Activated CD4-positive, alpha-beta T cell treated with anti-CD3 and anti-CD28 coated beads, Interleukin-2, amount 50 U/mL, for 1 hour (primary cell): Measurements from ENCODE around the gene CEP170B.
A peak's percentile ranks its signal among the peaks of the same experiment; 100 is the strongest.
"Not testable (repeated sequence)": the region's sequence is repeated elsewhere in the genome, so short reads cannot be mapped to it uniquely, and the experiment has no call there.

Experiments used
- DNase-seq: peaks from one replicate; pipeline ENCODE4 v3.0.0-alpha.2; 2020

Gene CEP170B

GRCh38 chr14:104865081-104865630 is at the start of gene CEP170B:
CEP170B (plus strand) TSS chr14:104865268; CDS start chr14:104868451, 3,183 bp downstream.
- DNase-seq, result peak; percentile 41

- no peak for DNase-seq
Measured at GRCh38 chr14:104816616-104816884, 48.5 kb upstream of the CEP170B start.

GRCh38 chr14:104817930-104818713 is 46.9 kb upstream of the CEP170B start:
- no peak for DNase-seq

GRCh38 chr14:104818714-104819161 is 46.3 kb upstream of the CEP170B start:
- no peak for DNase-seq

- DNase-seq, result no peak
Measured at GRCh38 chr14:104819361-104819781, 45.7 kb upstream of the CEP170B start.

- DNase-seq, result no peak
Measured at GRCh38 chr14:104820669-104821228, 44.3 kb upstream of the CEP170B start.

GRCh38 chr14:104821229-104821945 is 43.7 kb upstream of the CEP170B start:
- DNase-seq, result no peak

- no peak for DNase-seq
Measured at GRCh38 chr14:104821971-104822608, 43.0 kb upstream of the CEP170B start.

- no peak for DNase-seq
Measured at GRCh38 chr14:104822821-104823615, 42.0 kb upstream of the CEP170B start.

- DNase-seq, result no peak
Measured at GRCh38 chr14:104824353-104824997, 40.6 kb upstream of the CEP170B start.

GRCh38 chr14:104826189-104826860 is 38.7 kb upstream of the CEP170B start:
- peak; percentile 95 for DNase-seq

GRCh38 chr14:104826861-104827176 is 38.2 kb upstream of the CEP170B start:
- no peak for DNase-seq

- peak; percentile 55 for DNase-seq
Measured at GRCh38 chr14:104827177-104828055, 37.7 kb upstream of the CEP170B start.

- no peak for DNase-seq
Measured at GRCh38 chr14:104830781-104831180, 34.3 kb upstream of the CEP170B start.

- DNase-seq, result not testable (repeated sequence)
Measured at GRCh38 chr14:104836171-104836935, 28.7 kb upstream of the CEP170B start.

- no peak for DNase-seq
Measured at GRCh38 chr14:104841730-104842129, 23.3 kb upstream of the CEP170B start.

GRCh38 chr14:104843006-104843405 is 22.1 kb upstream of the CEP170B start:
- no peak for DNase-seq

GRCh38 chr14:104843442-104844305 is 21.4 kb upstream of the CEP170B start:
- no peak for DNase-seq
